Breast epithelium (tissue), 4 donors: ENCODE data around the gene NDUFB2. TPM values are rescaled to one million over a fixed set of nuclear protein-coding genes. Genes with fewer than 3 reads are reported as not detected.
"Not testable (repeated sequence)": the region's sequence is repeated elsewhere in the genome, so short reads cannot be mapped to it uniquely, and the experiment has no call there.

Experiments used
- DNase-seq, 2 donors: peaks; one replicate each; pipeline ENCODE4 v3.0.0-alpha.2; 2019; ENCODE audit warnings: low spot score in 2 of 2
- H3K27ac ChIP-seq, 2 donors: fragments of 200-600 bp; sonication (generic) in 1 of 2; one replicate each; pipeline ENCODE4 v1.5.1; 2016 to 2019; ENCODE audit warnings: mild to moderate bottlenecking in 1 of 2
- H3K27me3 ChIP-seq, 2 donors: fragments of 200-600 bp; sonication (generic) in 1 of 2; one replicate each; pipeline versions ENCODE4 v1.5.1 to v1.6.0; 2017 to 2019; ENCODE audit warnings: control low read depth in 1 of 2, mild to moderate bottlenecking in 1 of 2
- H3K36me3 ChIP-seq: fragments of 200-600 bp; one replicate; pipeline ENCODE4 v1.5.1; 2019
- H3K4me1 ChIP-seq, 2 donors: fragments of 200-600 bp; sonication (generic); one replicate each; pipeline ENCODE4 v1.5.1; 2016 to 2019; ENCODE audit warnings: control low read depth in 1 of 2
- H3K4me3 ChIP-seq, 3 donors: fragments of 200-600 bp; sonication (generic); 1 replicate in 2 of 3; 2 replicates in 1 of 3; pipeline ENCODE4 v1.5.1; 2016 to 2019; ENCODE audit warnings: mild to moderate bottlenecking in 3 of 3, moderate library complexity in 2 of 3
- H3K9me3 ChIP-seq, 2 donors: fragments of 200-600 bp; sonication (generic) in 1 of 2; one replicate each; pipeline ENCODE4 v1.5.1; 2016 to 2019; ENCODE audit warnings: control low read depth in 1 of 2
- POLR2A ChIP-seq: fragments of 450-650 bp; IDR thresholded peaks from one replicate; pipeline ENCODE4 v1.6.1; 2016; ENCODE audit warnings: antibody characterized with exemption, mild to moderate bottlenecking, moderate library complexity
- POLR2AphosphoS5 ChIP-seq, 3 donors: sonication (generic); formaldehyde crosslinking; IDR thresholded peaks; one replicate each; pipeline ENCODE4 v1.6.1; 2017; ENCODE audit warnings: antibody characterized with exemption in 3 of 3
- intact Hi-C: fragments of 100-400 bp; cut with DNase I; formaldehyde crosslinking; loops from one replicate; pipeline ENCODE4 v1.15.1; 2023; ENCODE audit warnings: low total_unique reads
- total RNA-seq, 3 donors: library from RNA; depleted of rRNA; stranded (reverse); fragments of >200 nt; gene quantifications; one replicate each; pipeline ENCODE4 v1.1.0, GENCODE V29; 2016
- TF ChIP-seq, protein P1 (sequence below), 3 donors: fragments of 450-650 bp; IDR thresholded peaks; one replicate each; pipeline ENCODE4 v1.5.1; 2016 to 2017; ENCODE audit warnings: antibody characterized with exemption in 3 of 3, mild to moderate bottlenecking in 3 of 3, moderate library complexity in 3 of 3

NDUFB2 gene
- total RNA-seq, 3 donors from 2014 or later = 85.0 to 151 (median 149) TPM

DNA sequence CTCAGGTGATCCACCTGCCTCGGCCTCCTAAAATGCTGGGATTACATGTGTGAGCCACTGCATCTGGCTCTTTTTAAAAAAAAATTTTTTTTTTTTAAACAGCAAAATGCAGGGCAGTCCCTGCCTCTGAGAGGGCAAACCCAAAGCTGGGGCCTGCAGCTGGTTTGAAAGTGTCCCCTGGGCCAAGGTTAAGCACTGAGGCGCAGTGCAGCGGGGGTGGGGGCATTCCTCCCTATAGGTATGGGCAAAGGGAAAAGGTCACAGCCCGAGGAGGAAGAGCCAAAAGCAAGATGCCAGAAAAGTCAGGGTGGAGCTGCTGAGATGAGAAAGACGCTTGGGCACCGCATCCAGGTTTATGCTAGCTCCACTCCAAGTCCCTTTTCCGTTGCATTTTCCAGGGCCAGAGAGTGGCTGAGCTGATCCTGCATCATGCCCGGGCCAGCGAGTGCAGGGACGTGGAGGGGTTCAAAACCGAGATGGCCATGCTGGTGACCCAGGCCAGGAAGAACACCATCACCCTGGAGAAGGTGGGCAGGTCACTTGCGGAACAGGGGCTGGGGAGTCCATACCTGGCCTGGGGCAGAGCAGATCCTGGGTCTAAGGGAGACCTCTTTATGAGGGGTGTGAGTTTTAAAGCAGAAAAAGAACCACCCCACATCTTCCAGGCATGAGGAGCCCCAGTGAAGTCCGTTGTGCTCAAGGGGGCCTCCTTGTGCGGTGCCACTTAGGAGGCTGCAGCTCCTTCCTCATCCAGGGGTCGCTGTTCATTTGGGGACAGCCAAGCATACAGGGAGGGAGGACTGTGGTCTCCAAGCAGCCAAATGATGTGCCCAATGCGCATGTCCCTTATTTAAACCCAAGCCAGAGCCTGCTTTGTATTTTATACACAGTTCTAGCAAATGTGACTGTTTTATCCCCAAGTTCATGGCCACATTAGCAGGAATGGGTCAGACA is 7.0 kb upstream of the NDUFB2 start:
- no peaks in the 10 kb centered on the region for H3K4me1 ChIP-seq
- peak in 1 of 2 donors; percentile 8 for DNase-seq
- H3K27ac ChIP-seq = no peak overlapping the region
- TF ChIP-seq, protein P1, sequence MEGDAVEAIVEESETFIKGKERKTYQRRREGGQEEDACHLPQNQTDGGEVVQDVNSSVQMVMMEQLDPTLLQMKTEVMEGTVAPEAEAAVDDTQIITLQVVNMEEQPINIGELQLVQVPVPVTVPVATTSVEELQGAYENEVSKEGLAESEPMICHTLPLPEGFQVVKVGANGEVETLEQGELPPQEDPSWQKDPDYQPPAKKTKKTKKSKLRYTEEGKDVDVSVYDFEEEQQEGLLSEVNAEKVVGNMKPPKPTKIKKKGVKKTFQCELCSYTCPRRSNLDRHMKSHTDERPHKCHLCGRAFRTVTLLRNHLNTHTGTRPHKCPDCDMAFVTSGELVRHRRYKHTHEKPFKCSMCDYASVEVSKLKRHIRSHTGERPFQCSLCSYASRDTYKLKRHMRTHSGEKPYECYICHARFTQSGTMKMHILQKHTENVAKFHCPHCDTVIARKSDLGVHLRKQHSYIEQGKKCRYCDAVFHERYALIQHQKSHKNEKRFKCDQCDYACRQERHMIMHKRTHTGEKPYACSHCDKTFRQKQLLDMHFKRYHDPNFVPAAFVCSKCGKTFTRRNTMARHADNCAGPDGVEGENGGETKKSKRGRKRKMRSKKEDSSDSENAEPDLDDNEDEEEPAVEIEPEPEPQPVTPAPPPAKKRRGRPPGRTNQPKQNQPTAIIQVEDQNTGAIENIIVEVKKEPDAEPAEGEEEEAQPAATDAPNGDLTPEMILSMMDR (IDR thresholded peaks at IDR 0.05) = no peak
- no peak for TF ChIP-seq POLR2AphosphoS5 (IDR thresholded peaks at IDR 0.05)
- no peak for TF ChIP-seq POLR2A
- no peak overlapping the region for H3K4me3 ChIP-seq
- peaks cover 4% of the 10 kb centered on the region for H3K36me3 ChIP-seq
- H3K9me3 ChIP-seq = no peaks in the 10 kb centered on the region
- intact Hi-C loops = loop anchor here (10.0 kb wide), 1 partner anchor 1725 kb away; no protein-coding TSS in a partner anchor
- no peaks in the 10 kb centered on the region for H3K27me3 ChIP-seq

DNA sequence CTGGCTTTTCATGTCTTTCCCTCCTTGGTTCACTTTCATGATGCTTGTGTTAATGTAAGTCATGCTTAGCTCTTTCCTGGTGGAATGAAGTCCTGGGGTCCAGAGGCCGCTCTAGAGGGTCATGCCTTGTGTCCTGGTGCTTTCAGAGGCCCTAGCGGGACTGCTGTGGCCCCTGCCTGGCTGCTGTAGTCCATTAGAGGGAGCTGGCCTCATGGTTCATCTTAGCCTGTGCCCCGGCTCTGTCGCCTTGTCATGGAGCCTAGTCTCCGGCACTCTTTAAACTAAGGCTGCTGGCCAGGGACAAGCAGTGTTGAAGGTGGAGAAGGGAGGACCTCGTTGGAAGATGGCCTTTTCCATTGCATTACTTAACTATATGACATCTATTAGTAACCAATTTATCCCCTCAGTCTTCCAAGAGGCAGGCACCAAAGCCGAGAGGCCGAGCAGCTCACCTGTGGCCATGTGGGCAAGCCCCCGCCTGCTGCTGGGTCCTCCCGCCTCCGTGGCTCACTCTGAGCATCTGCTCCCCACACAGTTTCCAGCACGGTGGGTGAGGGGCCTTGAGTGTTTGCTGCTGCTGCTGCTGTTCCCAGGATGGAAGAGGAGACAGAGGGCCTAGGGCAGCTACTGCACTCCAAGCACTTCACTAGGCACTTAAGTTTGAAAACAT is 5.0 kb upstream of the NDUFB2 start:
- H3K36me3 ChIP-seq = peaks cover 4% of the 10 kb centered on the region
- DNase-seq = peak in 1 of 2 donors; percentile 13

GRCh38 chr7:140693849-140694248 is 2.7 kb upstream of the NDUFB2 start:
- H3K9me3 ChIP-seq, H3K27ac ChIP-seq, H3K27me3 ChIP-seq, intact Hi-C loops, H3K36me3 ChIP-seq, H3K4me3 ChIP-seq, H3K4me1 ChIP-seq: not testable (repeated sequence)
- DNase-seq = peak in 1 of 2 donors; percentile 13

More for the DNA sequence above, 5.0 kb upstream of the NDUFB2 start:
- no peak overlapping the region for H3K27ac ChIP-seq
- TF ChIP-seq, protein P1 (IDR thresholded peaks at IDR 0.05) = no peak
- TF ChIP-seq POLR2AphosphoS5 (IDR thresholded peaks at IDR 0.05) (no peak), POLR2A (no peak)
- intact Hi-C loops = no loop called here
- no peak overlapping the region for H3K4me3 ChIP-seq
- H3K4me1 ChIP-seq = no peaks in the 10 kb centered on the region
- no peaks in the 10 kb centered on the region for H3K27me3 ChIP-seq
- no peaks in the 10 kb centered on the region for H3K9me3 ChIP-seq

DNA sequence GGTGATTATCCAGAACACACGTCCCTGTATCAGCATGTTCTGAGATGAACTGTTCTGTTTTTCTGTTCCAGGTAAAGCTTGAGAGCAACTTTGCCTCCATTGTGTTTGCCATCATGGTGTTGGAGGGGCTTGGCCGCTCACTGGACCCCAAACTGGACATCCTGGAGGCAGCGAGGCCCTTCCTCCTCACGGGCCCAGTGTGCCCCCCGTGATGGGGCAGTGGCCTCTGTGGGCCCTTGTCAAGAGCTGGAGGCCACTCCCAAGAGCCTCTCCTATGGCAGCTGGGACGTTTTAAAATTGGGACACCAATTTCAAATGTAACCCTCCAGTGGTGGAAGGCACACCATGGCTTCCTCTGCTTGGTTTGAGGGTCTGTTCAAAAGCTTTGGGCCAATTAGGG is 1.9 kb upstream of the NDUFB2 start:
- DNase-seq = peak in 1 of 2 donors; percentile 9
- H3K9me3 ChIP-seq = no peaks in the 10 kb centered on the region
- H3K27ac ChIP-seq = no peak overlapping the region
- TF ChIP-seq POLR2A = no peak
- TF ChIP-seq, protein P1 (IDR thresholded peaks at IDR 0.05) = no peak
- intact Hi-C loops = no loop called here
- no peak overlapping the region for H3K4me3 ChIP-seq
- H3K36me3 ChIP-seq = no peaks in the 10 kb centered on the region
- no peaks in the 10 kb centered on the region for H3K27me3 ChIP-seq
- H3K4me1 ChIP-seq = peaks cover 0 to 8% of the 10 kb centered on the region in 2 donors

GRCh38 chr7:140695381-140695780 is 1.1 kb upstream of the NDUFB2 start:
- no peak overlapping the region for H3K4me3 ChIP-seq
- H3K27ac ChIP-seq = no peak overlapping the region
- no peak for TF ChIP-seq POLR2A
- TF ChIP-seq, protein P1 (IDR thresholded peaks at IDR 0.05) = no peak
- TF ChIP-seq POLR2AphosphoS5 (IDR thresholded peaks at IDR 0.05) = no peak
- no peaks in the 10 kb centered on the region for H3K36me3 ChIP-seq
- no peaks in the 10 kb centered on the region for H3K27me3 ChIP-seq
- intact Hi-C loops = no loop called here
- peaks cover 0 to 8% of the 10 kb centered on the region in 2 donors for H3K4me1 ChIP-seq
- H3K9me3 ChIP-seq = no peaks in the 10 kb centered on the region
- DNase-seq = peak in 1 of 2 donors; percentile 12
